Measurements from ENCODE around the gene RFK. TPM values are rescaled to one million over a fixed set of nuclear protein-coding genes. Genes with fewer than 3 reads are reported as not detected.

The RFK gene
- total and polyA plus RNA-seq, 2 of the 13 experiments (the other 11 are each of a cell fraction or from before 2014, with no cell fraction given) = 18.2 to 37.2 TPM

DNA sequence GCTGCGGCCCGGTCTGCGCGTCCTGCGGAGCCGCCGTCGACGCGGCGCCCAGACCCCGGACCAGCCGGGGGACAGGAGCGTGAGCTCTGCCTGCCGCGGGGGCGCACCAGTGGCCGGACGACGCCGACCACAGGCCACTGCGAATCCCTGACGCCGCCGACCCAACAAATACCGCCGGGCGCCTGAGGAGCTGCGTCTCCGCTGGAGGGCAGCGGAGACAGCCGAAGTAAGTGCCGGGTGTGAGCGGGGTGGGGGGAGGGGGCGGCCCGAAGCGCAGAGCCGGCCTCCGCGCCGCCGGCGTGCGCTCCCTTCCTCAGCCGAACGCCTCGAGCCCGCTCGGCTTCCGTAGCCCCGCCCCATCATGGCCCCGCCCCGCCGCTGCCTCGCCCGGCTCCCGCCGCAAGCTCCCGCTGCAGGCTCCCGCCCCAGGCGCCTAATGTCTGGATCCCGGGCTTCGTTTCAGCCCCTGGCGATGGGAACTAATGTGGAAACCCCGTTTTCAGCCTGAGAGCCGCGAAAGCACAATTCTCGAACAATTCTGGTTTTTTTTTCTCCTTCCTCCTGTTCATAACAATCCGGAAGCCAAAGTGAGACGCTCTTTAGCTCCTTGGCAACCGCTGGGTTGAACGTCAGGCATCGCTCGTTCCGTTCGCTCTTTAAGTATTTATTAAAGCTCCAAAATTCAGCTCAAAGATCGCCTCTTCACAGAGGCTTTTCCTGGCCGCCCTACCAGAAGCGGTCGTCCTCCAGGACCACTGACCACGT, at the start of gene RFK (continued):
- TF ChIP-seq, protein P1, sequence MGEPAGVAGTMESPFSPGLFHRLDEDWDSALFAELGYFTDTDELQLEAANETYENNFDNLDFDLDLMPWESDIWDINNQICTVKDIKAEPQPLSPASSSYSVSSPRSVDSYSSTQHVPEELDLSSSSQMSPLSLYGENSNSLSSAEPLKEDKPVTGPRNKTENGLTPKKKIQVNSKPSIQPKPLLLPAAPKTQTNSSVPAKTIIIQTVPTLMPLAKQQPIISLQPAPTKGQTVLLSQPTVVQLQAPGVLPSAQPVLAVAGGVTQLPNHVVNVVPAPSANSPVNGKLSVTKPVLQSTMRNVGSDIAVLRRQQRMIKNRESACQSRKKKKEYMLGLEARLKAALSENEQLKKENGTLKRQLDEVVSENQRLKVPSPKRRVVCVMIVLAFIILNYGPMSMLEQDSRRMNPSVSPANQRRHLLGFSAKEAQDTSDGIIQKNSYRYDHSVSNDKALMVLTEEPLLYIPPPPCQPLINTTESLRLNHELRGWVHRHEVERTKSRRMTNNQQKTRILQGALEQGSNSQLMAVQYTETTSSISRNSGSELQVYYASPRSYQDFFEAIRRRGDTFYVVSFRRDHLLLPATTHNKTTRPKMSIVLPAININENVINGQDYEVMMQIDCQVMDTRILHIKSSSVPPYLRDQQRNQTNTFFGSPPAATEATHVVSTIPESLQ (CRISPR knock-in tag; conservative IDR thresholded peaks at IDR 0.05) = no peak; the same call in 1 of the 2 replicates
- TF ChIP-seq, protein P2, sequence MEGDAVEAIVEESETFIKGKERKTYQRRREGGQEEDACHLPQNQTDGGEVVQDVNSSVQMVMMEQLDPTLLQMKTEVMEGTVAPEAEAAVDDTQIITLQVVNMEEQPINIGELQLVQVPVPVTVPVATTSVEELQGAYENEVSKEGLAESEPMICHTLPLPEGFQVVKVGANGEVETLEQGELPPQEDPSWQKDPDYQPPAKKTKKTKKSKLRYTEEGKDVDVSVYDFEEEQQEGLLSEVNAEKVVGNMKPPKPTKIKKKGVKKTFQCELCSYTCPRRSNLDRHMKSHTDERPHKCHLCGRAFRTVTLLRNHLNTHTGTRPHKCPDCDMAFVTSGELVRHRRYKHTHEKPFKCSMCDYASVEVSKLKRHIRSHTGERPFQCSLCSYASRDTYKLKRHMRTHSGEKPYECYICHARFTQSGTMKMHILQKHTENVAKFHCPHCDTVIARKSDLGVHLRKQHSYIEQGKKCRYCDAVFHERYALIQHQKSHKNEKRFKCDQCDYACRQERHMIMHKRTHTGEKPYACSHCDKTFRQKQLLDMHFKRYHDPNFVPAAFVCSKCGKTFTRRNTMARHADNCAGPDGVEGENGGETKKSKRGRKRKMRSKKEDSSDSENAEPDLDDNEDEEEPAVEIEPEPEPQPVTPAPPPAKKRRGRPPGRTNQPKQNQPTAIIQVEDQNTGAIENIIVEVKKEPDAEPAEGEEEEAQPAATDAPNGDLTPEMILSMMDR (CRISPR knock-in tag; IDR thresholded peaks at IDR 0.05) = peak; percentile 87
- TF ChIP-seq KLF12 (CRISPR knock-in tag; IDR thresholded peaks at IDR 0.05; ENCODE audit: borderline replicate concordance) = no peak; the same call in 1 of the 2 replicates
- peak; percentile 9; the same call in 1 of the 2 replicates for TF ChIP-seq ZNF598 (CRISPR knock-in tag; IDR thresholded peaks at IDR 0.05; ENCODE audit: borderline replicate concordance)
- TF ChIP-seq, protein P3, sequence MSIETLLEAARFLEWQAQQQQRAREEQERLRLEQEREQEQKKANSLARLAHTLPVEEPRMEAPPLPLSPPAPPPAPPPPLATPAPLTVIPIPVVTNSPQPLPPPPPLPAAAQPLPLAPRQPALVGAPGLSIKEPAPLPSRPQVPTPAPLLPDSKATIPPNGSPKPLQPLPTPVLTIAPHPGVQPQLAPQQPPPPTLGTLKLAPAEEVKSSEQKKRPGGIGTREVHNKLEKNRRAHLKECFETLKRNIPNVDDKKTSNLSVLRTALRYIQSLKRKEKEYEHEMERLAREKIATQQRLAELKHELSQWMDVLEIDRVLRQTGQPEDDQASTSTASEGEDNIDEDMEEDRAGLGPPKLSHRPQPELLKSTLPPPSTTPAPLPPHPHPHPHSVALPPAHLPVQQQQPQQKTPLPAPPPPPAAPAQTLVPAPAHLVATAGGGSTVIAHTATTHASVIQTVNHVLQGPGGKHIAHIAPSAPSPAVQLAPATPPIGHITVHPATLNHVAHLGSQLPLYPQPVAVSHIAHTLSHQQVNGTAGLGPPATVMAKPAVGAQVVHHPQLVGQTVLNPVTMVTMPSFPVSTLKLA (IDR thresholded peaks at IDR 0.05) = no peak
- TF ChIP-seq, protein P4, sequence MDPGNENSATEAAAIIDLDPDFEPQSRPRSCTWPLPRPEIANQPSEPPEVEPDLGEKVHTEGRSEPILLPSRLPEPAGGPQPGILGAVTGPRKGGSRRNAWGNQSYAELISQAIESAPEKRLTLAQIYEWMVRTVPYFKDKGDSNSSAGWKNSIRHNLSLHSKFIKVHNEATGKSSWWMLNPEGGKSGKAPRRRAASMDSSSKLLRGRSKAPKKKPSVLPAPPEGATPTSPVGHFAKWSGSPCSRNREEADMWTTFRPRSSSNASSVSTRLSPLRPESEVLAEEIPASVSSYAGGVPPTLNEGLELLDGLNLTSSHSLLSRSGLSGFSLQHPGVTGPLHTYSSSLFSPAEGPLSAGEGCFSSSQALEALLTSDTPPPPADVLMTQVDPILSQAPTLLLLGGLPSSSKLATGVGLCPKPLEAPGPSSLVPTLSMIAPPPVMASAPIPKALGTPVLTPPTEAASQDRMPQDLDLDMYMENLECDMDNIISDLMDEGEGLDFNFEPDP (CRISPR knock-in tag; conservative IDR thresholded peaks at IDR 0.05) = no peak
- TF ChIP-seq ZNF709 (CRISPR knock-in tag; IDR thresholded peaks at IDR 0.05) = 0 out of 2 replicates have a peak, but pooled peaks have one; percentile 40
- 0 out of 2 replicates have a peak, but pooled peaks have one; percentile 45 for TF ChIP-seq AKAP8 (CRISPR knock-in tag; IDR thresholded peaks at IDR 0.05)
- TF ChIP-seq SOX6 (IDR thresholded peaks at IDR 0.05) = no peak
- no peak; the same call in 1 of the 2 replicates for TF ChIP-seq SOX6 (CRISPR knock-in tag; IDR thresholded peaks at IDR 0.05)
- TF ChIP-seq ZKSCAN1 (IDR thresholded peaks at IDR 0.05; ENCODE audit: low read length) = no peak
- no peak for TF ChIP-seq ZNF3 (CRISPR knock-in tag; IDR thresholded peaks at IDR 0.05)
- TF ChIP-seq GPN1 (CRISPR knock-in tag; IDR thresholded peaks at IDR 0.05; ENCODE audit: borderline replicate concordance) = no peak
- TF ChIP-seq YEATS2 (CRISPR knock-in tag; IDR thresholded peaks at IDR 0.05; ENCODE audit: borderline replicate concordance) = peak; percentile 55
- TF ChIP-seq, protein P5, sequence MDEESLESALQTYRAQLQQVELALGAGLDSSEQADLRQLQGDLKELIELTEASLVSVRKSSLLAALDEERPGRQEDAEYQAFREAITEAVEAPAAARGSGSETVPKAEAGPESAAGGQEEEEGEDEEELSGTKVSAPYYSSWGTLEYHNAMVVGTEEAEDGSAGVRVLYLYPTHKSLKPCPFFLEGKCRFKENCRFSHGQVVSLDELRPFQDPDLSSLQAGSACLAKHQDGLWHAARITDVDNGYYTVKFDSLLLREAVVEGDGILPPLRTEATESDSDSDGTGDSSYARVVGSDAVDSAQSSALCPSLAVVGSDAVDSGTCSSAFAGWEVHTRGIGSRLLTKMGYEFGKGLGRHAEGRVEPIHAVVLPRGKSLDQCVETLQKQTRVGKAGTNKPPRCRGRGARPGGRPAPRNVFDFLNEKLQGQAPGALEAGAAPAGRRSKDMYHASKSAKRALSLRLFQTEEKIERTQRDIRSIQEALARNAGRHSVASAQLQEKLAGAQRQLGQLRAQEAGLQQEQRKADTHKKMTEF (CRISPR knock-in tag; IDR thresholded peaks at IDR 0.05) = peak; percentile 90
- TF ChIP-seq, protein P6, sequence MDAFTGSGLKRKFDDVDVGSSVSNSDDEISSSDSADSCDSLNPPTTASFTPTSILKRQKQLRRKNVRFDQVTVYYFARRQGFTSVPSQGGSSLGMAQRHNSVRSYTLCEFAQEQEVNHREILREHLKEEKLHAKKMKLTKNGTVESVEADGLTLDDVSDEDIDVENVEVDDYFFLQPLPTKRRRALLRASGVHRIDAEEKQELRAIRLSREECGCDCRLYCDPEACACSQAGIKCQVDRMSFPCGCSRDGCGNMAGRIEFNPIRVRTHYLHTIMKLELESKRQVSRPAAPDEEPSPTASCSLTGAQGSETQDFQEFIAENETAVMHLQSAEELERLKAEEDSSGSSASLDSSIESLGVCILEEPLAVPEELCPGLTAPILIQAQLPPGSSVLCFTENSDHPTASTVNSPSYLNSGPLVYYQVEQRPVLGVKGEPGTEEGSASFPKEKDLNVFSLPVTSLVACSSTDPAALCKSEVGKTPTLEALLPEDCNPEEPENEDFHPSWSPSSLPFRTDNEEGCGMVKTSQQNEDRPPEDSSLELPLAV (CRISPR knock-in tag; conservative IDR thresholded peaks at IDR 0.05; ENCODE audit: low read depth) = peak; percentile 43; the same call in 1 of the 2 replicates

All from HepG2 (cell line).